HL-60/S4 treated with phorbol 12-myristate 13-acetate at 8.2 ng/mL for 4 days and 3 days (cell line): Measurements from ENCODE around the gene SH3D19.

Experiments
- in situ Hi-C: fragments of 300-500 bp; cut with MboI; formaldehyde crosslinking; loops from 2 replicates; pipeline ENCODE4 v1.15.0; 2022; ENCODE audit warnings: low sequenced_read_pairs

Gene SH3D19

GRCh38 chr4:151202381-151202780, 123.0 kb downstream of the SH3D19 start:
- in situ Hi-C loops: no loop called here

GRCh38 chr4:151199319-151200190, 125.8 kb downstream of the SH3D19 start:
- in situ Hi-C loops: no loop called here

- in situ Hi-C loops: no loop called here
Measured at GRCh38 chr4:151198748-151199147, 126.7 kb downstream of the SH3D19 start.

DNA sequence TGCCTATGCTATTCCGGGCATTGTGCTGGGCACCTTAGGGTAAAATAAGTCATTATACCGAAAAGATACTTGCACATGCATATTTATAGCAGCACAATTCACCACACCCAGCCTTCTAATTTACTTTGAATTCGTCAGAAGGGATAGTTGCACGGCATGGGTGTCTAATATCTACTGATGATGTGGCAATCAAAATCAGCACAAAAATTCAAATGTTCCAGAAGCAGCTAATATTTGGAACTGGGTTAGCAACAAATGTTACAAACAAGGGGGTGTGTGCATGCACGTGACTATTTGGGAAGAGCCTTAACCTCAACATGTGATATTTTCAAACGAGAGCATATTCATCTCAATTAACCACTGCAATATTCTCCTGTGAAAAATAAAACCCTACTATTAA, 128.2 kb downstream of the SH3D19 start:
- in situ Hi-C loops: no loop called here

GRCh38 chr4:151195801-151196200, 129.6 kb downstream of the SH3D19 start:
- in situ Hi-C loops: no loop called here

DNA sequence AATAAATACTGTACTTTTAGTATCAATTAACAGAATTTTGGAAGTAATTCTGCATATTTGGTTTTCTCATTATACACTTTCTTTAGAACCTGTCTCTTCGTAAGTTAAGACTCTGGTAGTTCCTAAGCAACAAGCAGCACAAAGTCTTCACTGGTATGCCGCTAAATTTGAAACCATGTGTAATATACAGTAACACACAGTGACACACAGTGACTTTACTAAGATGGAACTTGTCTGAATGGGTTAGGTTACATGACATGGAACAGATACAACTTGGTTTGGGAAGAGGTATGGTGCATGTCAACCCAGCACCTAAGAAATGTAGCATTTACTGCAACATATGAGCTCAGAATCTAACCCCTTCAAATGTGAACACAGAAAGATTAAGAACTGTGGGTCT, 132.0 kb downstream of the SH3D19 start:
- in situ Hi-C loops: no loop called here

DNA sequence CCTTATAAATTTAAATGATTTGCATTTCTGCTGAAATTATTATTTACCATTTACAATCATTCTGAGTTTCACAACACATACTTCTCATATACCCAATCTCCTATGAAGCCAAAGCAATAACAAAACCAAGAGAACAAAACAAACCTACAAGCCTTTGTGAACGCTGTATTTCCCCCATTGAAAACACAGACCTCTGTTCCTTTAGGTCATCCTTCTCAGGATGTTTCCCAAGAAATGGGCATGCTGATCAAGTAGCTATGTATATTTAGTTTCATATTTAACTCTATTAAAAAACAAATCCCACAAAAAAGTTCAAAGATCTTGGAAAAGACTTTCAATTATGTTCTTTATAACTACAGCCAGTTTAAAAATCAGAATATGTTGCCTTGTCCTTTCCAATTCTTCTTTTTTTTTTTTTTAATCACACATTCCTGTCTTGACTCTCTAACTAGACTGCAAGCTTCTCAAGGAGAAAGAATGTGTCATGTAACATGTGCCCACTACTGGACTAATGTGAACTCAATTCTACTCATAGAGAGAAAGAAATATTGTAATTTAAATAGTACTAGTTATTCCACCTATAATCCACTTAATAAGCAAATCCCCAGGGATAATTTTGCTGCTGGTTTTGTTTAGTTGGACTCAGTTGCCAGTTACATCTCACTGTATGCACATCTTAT, 132.7 kb downstream of the SH3D19 start:
- in situ Hi-C loops: no loop called here

DNA sequence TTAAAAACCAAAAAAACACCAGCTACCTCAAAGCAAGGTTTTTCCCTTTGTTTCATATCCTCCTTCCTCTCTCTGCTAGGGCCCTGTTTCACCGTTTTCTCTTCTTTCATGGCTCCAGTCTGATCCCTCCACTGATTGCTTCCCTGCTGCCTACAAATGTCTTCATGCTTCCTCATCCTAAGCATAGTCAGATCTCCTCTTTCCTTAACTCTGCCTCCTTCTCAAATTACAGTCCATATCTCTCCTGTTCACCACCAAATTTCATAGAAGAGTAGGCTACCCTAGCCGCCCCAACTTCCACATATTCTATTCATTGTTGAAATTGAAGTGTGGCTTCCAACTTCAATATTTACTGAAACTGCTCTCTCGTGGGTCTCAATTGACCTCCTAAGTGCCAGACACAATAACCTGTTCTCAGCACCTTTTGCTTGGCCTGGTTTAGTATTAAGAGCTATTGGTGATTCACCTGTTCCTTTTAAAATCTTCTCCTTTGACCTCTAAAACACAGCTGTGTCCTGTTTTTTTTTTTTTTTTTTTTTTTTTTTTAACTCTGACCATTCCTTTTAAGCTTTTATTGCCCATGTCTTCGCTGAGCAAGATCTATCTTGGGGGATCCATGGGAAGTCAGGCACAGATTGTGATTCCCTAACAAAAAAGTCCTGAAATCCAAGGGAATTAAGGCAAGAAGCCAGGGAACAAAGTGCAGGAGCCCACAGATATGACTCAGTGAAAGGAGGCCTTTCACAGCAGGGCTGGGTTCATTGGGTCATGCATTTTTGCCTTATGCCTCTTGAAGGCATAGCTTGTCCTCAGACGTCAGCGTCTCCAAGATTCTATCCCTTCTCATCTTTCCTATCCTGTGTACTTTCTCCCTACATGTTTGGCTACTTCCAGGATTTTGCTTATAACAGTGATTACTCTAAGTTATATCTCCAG, 140.6 kb downstream of the SH3D19 start:
- in situ Hi-C loops: no loop called here

GRCh38 chr4:151182455-151182996, 142.9 kb downstream of the SH3D19 start:
- in situ Hi-C loops: no loop called here

DNA sequence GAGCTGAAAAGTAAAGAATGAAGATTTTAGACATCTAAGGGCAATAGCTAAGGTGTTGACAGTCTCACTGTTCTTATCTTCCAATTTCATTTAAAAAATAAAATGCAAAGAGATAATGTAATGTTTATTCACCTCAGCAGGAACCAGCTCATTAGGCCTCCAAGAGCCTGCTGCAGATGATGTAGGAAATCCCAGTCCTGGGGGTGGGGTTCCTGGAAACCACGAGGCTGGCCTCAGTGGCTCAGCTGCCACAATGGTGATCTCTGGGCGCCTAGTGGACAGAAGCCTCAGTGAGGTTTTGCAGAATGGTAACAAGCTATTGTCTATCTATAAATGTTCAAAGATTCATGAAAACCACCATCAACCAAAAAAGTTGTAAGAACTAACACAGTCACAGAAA, 148.7 kb downstream of the SH3D19 start:
- in situ Hi-C loops: no loop called here

- in situ Hi-C loops: no loop called here
Measured at GRCh38 chr4:151175754-151176631, 149.4 kb downstream of the SH3D19 start.

DNA sequence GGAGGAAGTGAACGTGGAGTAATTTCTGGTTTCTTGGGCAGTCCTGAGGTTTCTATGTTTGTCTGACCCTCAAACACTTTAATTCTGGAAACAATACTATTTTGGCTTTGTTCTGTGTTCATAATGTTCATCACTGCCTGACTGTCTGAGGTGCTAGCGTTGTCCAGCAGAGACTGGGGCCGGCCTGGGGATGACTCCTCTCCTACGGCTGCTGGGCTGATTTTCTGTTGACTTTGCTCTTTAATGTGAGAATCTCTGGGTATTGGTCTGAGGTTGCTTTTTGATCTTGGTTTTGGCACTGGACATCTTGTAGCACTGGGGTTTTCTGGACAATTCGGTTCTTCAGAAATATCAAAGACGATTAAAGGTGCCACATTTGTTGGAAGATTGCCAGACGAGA, 150.2 kb downstream of the SH3D19 start:
- in situ Hi-C loops: no loop called here

DNA sequence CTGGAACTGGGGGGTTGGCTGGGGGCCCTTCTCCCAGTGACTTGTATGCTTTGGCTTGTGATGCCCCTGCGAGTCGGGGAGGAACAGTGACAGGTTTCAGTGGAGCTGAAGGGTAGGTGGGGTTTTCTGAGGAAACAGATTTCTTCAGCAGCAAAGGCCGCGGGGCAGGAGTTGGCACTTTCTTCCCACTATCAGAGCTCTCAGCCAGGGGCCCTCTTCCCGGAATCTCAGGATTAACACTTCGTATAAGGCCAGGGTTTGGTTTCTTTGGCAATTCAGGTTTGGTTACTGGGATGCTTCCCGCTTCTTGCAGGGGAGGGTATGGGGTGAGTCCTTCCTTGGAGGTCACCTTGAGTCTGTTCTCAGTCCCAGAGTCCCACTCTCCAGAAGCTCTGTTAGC, 150.6 kb downstream of the SH3D19 start:
- in situ Hi-C loops: no loop called here

GRCh38 chr4:151173871-151174270, 151.5 kb downstream of the SH3D19 start:
- in situ Hi-C loops: no loop called here

GRCh38 chr4:151169900-151170299, 155.5 kb downstream of the SH3D19 start:
- in situ Hi-C loops: no loop called here

GRCh38 chr4:151169223-151169622, 156.2 kb downstream of the SH3D19 start:
- in situ Hi-C loops: no loop called here

GRCh38 chr4:151167561-151167960, 157.8 kb downstream of the SH3D19 start:
- in situ Hi-C loops: no loop called here

GRCh38 chr4:151166636-151167035, 158.8 kb downstream of the SH3D19 start:
- in situ Hi-C loops: no loop called here

GRCh38 chr4:151165205-151166000, 160.0 kb downstream of the SH3D19 start:
- in situ Hi-C loops: no loop called here
